Measurements from ENCODE around the gene NISCH.

The NISCH gene

DNA sequence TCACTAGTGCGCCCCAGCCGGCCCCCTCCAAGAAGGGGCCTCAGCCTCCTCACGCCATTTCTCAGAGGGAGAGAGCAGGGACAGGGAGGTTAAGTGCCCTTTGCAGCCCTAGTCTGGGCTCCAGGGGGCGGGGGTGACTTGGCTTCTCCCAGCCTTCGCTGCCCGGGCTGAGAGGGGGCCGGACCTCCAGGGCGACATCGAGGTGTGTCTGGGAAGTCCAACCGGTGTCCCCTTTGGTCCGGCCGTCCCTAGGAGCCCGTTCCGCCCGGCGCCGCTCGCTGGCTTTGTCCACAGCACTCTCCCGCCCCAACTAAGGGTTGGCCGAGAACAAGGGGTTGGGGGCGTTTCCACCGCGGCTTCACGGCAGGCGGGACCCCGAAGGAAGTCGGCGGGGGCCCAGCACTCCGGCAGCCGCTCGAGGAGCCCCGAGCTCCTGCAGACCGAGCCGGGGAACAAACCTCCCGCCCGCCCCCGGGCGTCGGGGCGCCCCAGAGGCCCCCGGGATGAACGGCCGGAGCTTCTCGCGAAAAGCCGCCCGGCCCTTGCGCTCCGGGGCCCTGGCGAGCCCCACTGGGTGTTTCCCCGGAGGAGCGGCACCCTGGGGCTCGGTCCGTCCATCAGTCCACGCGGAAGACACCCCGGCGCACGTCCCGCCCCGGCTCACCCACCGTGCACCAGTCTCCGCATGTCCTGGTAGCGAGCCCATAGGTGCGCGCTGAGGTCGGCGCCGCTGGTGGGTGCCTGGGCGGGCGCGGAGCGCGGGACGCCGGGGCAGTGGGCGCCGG, 77.6 kb downstream of the NISCH start:
- DNase-seq (peak in 1 of 3 experiments; percentile 21), ATAC-seq (replicated peaks) (no peak)
- Mint-ChIP-seq H3K27ac (peak overlapping the region; percentile 62 to 91), H3K4me3 (peak overlapping the region; percentile 74 to 86), H3K9me3 (no peaks in the 10 kb centered on the region), H3K4me1 (ENCODE audit: low read depth in 2 of 2) (peaks cover 18 to 36% of the 10 kb centered on the region in 2 donors), H3K27me3 (no peaks in the 10 kb centered on the region), H3K36me3 (ENCODE audit: insufficient read depth) (peaks cover 22% of the 10 kb centered on the region)

DNA sequence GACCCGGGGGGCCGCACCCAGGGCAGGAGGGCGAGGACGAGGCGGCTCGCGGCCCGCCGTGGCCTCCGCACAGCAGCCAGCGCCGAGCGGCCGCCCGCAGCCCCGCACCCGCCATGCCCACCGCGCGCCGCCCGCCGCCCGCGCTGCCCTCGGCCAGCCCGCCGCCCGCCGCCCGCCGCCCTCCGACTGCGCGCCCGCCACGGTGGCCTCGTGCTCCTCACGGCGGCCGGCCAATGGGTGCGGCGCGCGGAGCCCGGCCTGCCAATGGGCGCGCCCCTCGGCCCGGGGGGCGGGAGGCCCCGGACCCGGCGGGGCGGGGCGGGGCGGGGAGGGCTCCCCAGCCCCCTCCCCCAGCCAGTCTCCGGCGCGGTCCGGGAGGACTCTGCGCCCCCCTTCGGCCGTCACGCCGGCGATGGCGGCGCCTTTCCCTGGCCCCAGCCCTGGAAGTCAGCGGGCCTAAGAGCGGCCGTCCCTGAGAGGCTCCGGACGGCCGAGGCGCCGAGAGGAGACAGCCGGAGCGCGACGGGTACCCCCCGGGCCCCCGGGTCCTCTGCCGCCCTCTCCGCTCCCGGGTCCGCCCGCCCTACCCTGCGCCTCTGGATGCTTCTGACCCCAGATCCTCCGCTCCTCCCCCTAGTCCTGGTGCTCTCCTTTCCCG, 78.3 kb downstream of the NISCH start, which contains the start of gene NT5DC2:
Gene NT5DC2, minus strand, starts transcription at position 235 of the 658 bp plus-strand sequence. Its CDS starts 120 bp downstream, at position 115.
- peak within 1 kb of the TSS; percentile 74 to 93 for H3K4me3 Mint-ChIP-seq
- DNase-seq (peak in 2 of 3 experiments; percentile 31 to 52), ATAC-seq (replicated peaks) (peak; percentile 28)
- peaks cover 23% of the 10 kb centered on the region for H3K36me3 Mint-ChIP-seq (ENCODE audit: insufficient read depth)
- no peaks in the 10 kb centered on the region for H3K27me3 Mint-ChIP-seq
- no peaks in the 10 kb centered on the region for H3K9me3 Mint-ChIP-seq
- H3K4me1 Mint-ChIP-seq (ENCODE audit: low read depth in 2 of 2), result peaks cover 22 to 41% of the 10 kb centered on the region in 2 donors
- peak within 1 kb of the TSS; percentile 62 to 91 for H3K27ac Mint-ChIP-seq

DNA sequence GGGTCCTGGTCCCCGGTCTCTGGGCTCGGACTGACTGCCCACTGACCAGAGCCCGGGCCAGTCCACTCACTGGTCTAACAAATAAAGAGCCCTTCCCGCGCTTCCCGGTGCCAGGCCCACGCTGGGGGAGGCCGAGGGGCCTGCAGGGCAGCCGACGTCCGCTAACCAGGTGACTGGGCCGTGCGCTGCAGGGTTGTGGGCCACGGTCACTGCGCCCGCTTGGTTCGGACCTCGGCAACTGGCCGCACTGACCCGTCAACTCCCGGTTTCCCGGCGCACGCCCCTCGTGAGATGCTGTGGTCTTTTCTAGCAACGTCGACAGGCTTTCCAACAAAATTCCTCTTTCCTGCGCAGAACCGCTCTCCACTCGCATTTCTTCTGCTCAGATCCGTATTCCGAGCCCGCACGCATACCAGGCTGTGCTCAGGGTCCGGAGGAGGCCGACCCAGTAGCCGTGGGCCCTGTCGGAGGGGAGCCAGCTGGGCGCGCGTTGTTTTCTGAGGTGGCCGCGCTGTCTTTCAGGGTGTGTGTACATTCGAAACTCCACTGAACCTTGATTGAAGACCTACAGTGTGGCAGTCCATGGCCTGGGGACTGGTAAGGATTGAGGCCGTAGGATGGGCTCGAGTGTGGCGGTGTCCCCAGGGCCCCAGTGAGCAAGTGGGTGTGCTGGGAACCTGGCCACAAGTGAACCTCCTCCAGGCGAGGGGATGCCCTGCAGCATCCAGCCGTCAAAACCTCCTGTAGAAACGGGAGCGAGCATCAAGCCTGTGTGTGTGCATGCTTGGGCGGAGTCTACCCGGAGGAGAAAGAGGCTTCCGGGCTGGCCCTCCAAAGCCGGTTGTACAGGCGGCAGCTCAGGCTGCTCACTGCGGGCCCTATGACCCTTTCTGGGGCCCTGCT, 79.1 kb downstream of the NISCH start:
- Mint-ChIP-seq H3K36me3 (ENCODE audit: insufficient read depth) (peaks cover 30% of the 10 kb centered on the region), H3K4me1 (ENCODE audit: low read depth in 2 of 2) (peaks cover 29 to 48% of the 10 kb centered on the region in 2 donors), H3K27ac (peak overlapping the region in 1 of 2 donors; percentile 81), H3K27me3 (no peaks in the 10 kb centered on the region), H3K9me3 (no peaks in the 10 kb centered on the region), H3K4me3 (peak overlapping the region; percentile 70 to 93)
- DNase-seq (no peak), ATAC-seq (replicated peaks) (no peak)

DNA sequence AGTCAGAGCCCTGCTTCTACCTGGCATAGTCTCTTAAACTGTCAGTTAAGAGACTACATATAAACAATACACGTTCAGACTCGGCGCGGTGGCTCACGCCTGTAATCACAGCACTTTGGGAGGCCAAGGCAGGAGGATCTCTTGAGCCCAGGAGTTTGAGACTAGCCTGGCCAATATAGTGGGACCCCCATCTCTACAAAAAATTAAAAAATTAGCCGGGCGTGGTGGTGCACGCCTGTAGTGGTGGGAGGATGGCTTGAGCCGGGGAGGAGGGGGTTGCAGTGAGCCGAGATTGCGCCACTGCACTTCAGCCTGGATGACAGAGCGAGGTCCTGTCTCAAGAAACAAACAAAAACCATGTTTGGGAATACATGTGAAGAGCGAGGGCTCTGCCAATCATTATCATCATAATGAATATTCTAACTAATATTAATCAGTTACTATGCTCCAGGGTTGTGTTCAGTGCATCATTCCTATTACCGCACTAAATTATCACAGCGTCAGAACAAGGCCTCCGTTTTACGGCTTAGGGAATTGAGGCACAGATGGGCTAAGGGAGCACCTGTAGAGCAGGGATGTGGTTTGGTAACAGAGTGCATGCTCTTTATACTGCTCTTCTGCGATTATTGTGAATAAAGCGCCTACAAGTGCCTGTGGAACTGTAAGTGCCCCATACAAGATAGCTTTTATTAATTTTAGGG, 80.2 kb downstream of the NISCH start:
- DNase-seq (no peak), ATAC-seq (replicated peaks) (no peak)
- no peaks in the 10 kb centered on the region for H3K27me3 Mint-ChIP-seq
- no peaks in the 10 kb centered on the region for H3K9me3 Mint-ChIP-seq
- peak overlapping the region; percentile 93 to 99 for H3K4me3 Mint-ChIP-seq
- H3K4me1 Mint-ChIP-seq (ENCODE audit: low read depth in 2 of 2), result peaks cover 33 to 49% of the 10 kb centered on the region in 2 donors
- peaks cover 31% of the 10 kb centered on the region for H3K36me3 Mint-ChIP-seq (ENCODE audit: insufficient read depth)
- H3K27ac Mint-ChIP-seq, result peak overlapping the region; percentile 94 to 99

DNA sequence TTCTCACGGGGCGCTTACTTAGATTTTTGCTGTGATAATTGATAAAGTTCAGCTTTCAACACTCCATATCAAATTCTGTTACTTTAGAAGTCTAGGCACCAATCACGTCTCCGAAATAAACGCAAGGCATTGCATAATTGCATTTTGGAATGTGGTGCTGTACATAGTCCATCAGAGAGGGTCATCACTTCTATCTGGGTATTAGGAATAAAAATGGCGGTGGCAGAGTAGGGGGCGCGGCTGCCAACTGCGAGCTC, 80.6 kb downstream of the NISCH start:
- DNase-seq (no peak), ATAC-seq (replicated peaks) (no peak)
- Mint-ChIP-seq H3K27ac (peak overlapping the region; percentile 94 to 99), H3K4me1 (ENCODE audit: low read depth in 2 of 2) (peaks cover 33 to 49% of the 10 kb centered on the region in 2 donors), H3K36me3 (ENCODE audit: insufficient read depth) (peaks cover 36% of the 10 kb centered on the region), H3K4me3 (peak overlapping the region; percentile 93 to 99), H3K27me3 (no peaks in the 10 kb centered on the region), H3K9me3 (no peaks in the 10 kb centered on the region)

DNA sequence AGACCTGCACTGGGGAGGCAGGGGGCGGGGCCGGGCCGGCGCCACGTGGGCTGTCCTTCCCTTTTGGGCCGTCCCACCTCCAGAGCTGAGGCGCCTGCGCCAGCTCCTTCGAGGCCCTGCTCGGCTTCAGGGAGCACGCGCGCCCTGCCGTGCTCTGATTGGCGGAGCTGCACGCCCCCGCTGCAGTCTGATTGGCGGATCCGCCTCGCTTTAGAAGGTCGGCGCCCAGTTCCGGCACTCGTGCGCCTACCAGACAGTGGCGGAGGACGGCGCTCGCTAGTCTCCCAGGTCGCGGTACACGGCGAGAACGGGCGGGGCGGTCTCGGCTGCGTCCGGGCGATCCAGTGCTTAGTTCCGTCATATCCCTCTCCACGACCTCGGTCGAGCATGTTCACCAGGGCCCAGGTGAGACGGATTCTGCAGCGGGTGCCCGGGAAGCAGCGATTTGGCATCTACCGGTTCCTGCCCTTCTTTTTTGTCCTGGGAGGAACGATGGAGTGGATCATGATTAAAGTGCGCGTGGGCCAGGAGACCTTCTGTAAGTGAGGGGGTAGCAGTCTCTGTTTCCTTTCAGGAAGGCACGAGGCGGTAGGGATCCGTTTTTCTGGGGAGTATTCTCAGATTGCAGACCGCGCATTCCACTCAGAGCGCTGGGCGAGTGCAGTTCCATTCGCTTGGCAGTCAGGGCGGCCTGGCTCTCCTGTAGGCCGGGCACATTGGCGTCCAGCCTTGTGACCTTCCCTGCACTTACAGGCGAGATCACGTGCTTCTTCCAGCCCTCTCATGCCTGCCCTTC, 81.2 kb downstream of the NISCH start, which contains the start of gene UQCC5:
Gene UQCC5, plus strand, starts transcription at position 237 of the 796 bp plus-strand sequence. Its CDS starts 151 bp downstream, at position 388.
- no peaks in the 10 kb centered on the region for H3K27me3 Mint-ChIP-seq
- H3K4me3 Mint-ChIP-seq, result peak within 1 kb of the TSS; percentile 93 to 99
- peaks cover 39% of the 10 kb centered on the region for H3K36me3 Mint-ChIP-seq (ENCODE audit: insufficient read depth)
- ATAC-seq (replicated peaks) (peak; percentile 88), DNase-seq (peak; percentile 93 to 96 (median 94))
- no peaks in the 10 kb centered on the region for H3K9me3 Mint-ChIP-seq
- peak within 1 kb of the TSS; percentile 94 to 99 for H3K27ac Mint-ChIP-seq
- H3K4me1 Mint-ChIP-seq (ENCODE audit: low read depth in 2 of 2), result peaks cover 33 to 49% of the 10 kb centered on the region in 2 donors

DNA sequence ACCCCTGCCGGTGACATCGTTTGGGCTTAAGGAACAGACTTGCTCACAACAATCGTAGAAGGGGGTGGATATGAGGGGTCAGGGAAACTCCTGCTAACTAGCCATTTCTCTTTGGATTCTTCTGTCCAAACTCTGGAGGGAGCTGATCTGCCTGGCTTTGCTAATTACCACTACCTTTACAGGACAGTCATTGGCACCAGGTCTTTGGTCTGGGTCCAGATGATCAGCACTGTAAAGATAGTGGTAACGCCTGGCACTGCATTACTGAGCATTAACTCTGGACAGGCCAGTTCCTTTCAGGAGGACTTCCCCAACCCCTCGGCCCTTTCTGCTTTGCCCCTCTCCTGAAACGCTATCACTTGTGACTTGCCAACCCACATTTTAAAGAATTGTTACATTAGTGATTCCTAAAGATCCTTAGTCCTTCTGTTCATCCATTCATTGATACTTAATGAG, 81.8 kb downstream of the NISCH start:
- no peaks in the 10 kb centered on the region for H3K9me3 Mint-ChIP-seq
- H3K4me3 Mint-ChIP-seq, result peak overlapping the region; percentile 93 to 99
- peaks cover 33 to 48% of the 10 kb centered on the region in 2 donors for H3K4me1 Mint-ChIP-seq (ENCODE audit: low read depth in 2 of 2)
- no peaks in the 10 kb centered on the region for H3K27me3 Mint-ChIP-seq
- ATAC-seq (replicated peaks), result no peak
- no peak for DNase-seq
- peak overlapping the region; percentile 94 to 99 for H3K27ac Mint-ChIP-seq
- peaks cover 35% of the 10 kb centered on the region for H3K36me3 Mint-ChIP-seq (ENCODE audit: insufficient read depth)

DNA sequence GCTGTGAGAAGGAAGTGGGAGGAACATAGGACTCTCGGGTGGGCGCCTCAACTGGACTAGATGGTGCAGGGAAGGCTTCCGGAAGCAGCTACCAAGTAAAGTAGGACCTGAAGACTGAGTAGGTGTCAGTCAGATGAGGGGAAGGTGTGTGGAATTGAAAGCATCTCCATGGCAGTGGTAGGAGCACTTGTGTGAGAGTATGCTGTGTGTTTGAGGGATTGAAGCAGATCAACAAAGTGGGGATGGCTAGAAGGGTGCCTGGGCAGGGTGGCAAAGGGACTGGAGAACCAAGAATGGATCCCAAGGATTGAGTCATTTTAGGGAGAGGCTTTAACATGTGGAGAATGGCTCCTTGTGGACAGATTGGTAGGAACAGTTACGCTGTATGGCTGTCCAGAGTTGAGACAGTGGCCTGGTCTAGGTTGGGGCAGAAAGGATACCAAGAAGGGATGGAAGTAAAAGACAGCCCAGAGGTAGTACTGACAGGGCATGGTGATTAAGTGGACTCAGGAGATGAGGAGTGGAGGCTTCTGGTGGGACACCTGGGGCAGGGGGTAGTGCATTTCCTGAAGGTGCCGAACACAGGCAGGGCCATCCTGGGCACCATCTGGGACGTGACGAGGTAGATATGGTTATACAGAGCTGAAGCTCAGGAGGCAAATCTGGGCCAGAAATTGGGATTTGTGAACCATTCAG, 82.5 kb downstream of the NISCH start:
- Mint-ChIP-seq H3K4me3 (peak overlapping the region; percentile 93 to 99), H3K27ac (peak overlapping the region; percentile 94 to 99), H3K27me3 (no peaks in the 10 kb centered on the region), H3K4me1 (ENCODE audit: low read depth in 2 of 2) (peaks cover 33 to 43% of the 10 kb centered on the region in 2 donors), H3K9me3 (no peaks in the 10 kb centered on the region), H3K36me3 (ENCODE audit: insufficient read depth) (peaks cover 30% of the 10 kb centered on the region)
- DNase-seq (no peak), ATAC-seq (replicated peaks) (no peak)

DNA sequence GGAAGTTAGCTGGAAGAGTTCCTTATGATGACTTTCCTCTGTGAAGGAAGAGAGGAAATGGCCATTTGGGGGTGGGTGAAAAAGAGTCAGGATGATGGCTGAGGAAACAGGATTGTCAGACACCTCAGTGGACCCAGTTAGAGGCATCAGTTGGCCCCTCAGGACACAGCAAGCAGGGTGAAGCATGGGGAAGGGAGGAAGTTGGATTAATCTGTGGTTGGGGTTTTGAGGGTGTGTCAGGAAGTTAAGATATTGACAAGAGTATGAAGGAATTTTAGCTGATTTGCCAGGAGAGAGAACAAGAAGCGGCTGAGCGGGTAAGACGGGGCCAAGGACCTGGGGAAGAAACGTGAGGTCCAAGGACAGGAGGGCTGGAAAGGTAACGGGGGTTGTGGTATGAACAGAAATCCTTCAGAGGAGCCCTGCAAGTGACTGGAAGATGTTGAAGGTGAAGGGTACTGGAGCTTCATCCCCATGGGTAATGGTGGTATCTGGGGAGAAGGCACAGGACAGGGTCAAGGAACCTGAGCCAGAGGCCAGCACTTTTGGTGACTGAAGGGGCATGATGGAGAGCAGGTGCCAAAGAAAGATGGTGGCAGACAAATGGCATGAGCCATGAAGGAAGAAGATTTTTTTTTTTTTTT, 83.7 kb downstream of the NISCH start:
- ATAC-seq (replicated peaks), result no peak
- H3K4me1 Mint-ChIP-seq (ENCODE audit: low read depth in 2 of 2), result peaks cover 33 to 43% of the 10 kb centered on the region in 2 donors
- peak overlapping the region; percentile 15 to 26 for H3K4me3 Mint-ChIP-seq
- no peaks in the 10 kb centered on the region for H3K27me3 Mint-ChIP-seq
- peaks cover 29% of the 10 kb centered on the region for H3K36me3 Mint-ChIP-seq (ENCODE audit: insufficient read depth)
- DNase-seq, result no peak
- peak overlapping the region; percentile 77 to 94 for H3K27ac Mint-ChIP-seq
- H3K9me3 Mint-ChIP-seq, result no peaks in the 10 kb centered on the region

DNA sequence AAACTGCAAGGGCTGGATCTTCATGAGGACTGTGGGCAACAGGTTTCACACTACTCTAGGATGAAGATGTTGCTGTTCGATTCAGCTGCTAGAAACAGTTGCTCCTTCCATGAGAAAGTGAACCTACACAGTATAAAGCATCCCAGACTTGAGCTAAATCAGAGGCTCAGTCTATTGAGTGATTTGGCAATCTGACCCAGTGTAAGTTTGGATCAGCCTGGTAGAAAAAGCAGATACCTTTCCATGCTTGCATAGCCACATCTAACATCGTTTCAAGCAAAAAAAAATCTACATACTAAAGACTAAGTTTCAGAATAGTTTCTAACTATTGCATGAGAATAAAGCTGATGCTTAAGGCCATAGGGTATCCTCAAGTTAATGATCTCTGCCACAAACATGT, 85.6 kb downstream of the NISCH start:
- no peak overlapping the region for H3K4me3 Mint-ChIP-seq
- H3K9me3 Mint-ChIP-seq, result no peaks in the 10 kb centered on the region
- no peak for ATAC-seq (replicated peaks)
- H3K4me1 Mint-ChIP-seq (ENCODE audit: low read depth in 2 of 2), result peaks cover 31 to 33% of the 10 kb centered on the region in 2 donors
- H3K27me3 Mint-ChIP-seq, result no peaks in the 10 kb centered on the region
- H3K27ac Mint-ChIP-seq, result no peak overlapping the region
- H3K36me3 Mint-ChIP-seq (ENCODE audit: insufficient read depth), result peaks cover 30% of the 10 kb centered on the region
- DNase-seq, result no peak

Data from effector memory CD8-positive, alpha-beta T cell (primary cell).